Epithelial cell of prostate (primary cell): Measurements from ENCODE around the gene EMC6.

Experiments used
- DNase-seq: peaks from one replicate; pipeline ENCODE4 v3.0.0-alpha.2; 2011; ENCODE audit warnings: low read depth, low spot score
- H3K27ac ChIP-seq: fragments of 450-650 bp; 2 replicates; pipeline ENCODE4 v1.5.1; 2017; ENCODE audit warnings: mild to moderate bottlenecking

Gene EMC6

GRCh38 chr17:3668279-3669084 lies at the start of gene EMC6, which contains the start of gene TAX1BP3:
Gene EMC6, plus strand, starts transcription at chr17:3668812. Its CDS starts 335 bp downstream, at chr17:3669147.
Gene TAX1BP3, minus strand, starts transcription at chr17:3668578. Its CDS starts 52 bp downstream, at chr17:3668526.
- DNase-seq, result peak; percentile 79
- peak within 1 kb of the TSS; percentile 97 for H3K27ac ChIP-seq

GRCh38 chr17:3621146-3621720 lies 47.4 kb upstream of the EMC6 start:
- DNase-seq, result no peak
- no peak overlapping the region for H3K27ac ChIP-seq

GRCh38 chr17:3622977-3623594 lies 45.5 kb upstream of the EMC6 start:
- no peak for DNase-seq
- no peak overlapping the region for H3K27ac ChIP-seq

- H3K27ac ChIP-seq, result no peak overlapping the region
- DNase-seq, result no peak
Measured at GRCh38 chr17:3626831-3627768, 41.5 kb upstream of the EMC6 start.

- no peak for DNase-seq
- H3K27ac ChIP-seq, result no peak overlapping the region
Measured at GRCh38 chr17:3627769-3628167, 40.8 kb upstream of the EMC6 start.

- no peak overlapping the region for H3K27ac ChIP-seq
- DNase-seq, result no peak
Measured at GRCh38 chr17:3630781-3631180, 37.8 kb upstream of the EMC6 start.

- no peak overlapping the region for H3K27ac ChIP-seq
- DNase-seq, result no peak
Measured at GRCh38 chr17:3632287-3632686, 36.3 kb upstream of the EMC6 start.

GRCh38 chr17:3635474-3636153 lies 33.0 kb upstream of the EMC6 start:
- DNase-seq, result no peak
- H3K27ac ChIP-seq, result peak overlapping the region; percentile 95

GRCh38 chr17:3636154-3636907 lies 32.3 kb upstream of the EMC6 start, which contains the start of the genes CTNS and SHPK:
Gene CTNS, plus strand, starts transcription at chr17:3636760. Its CDS starts 3,447 bp downstream, at chr17:3640207.
Gene SHPK, minus strand, starts transcription at chr17:3636250. Its CDS starts 31 bp downstream, at chr17:3636219.
- H3K27ac ChIP-seq, result peak within 1 kb of the TSS; percentile 95
- DNase-seq, result peak; percentile 83

GRCh38 chr17:3636908-3637373 lies 31.7 kb upstream of the EMC6 start:
- H3K27ac ChIP-seq, result peak overlapping the region; percentile 95
- no peak for DNase-seq

- H3K27ac ChIP-seq, result no peak overlapping the region
- no peak for DNase-seq
Measured at GRCh38 chr17:3639981-3640596, 28.5 kb upstream of the EMC6 start.

- no peak for DNase-seq
- H3K27ac ChIP-seq, result no peak overlapping the region
Measured at GRCh38 chr17:3641014-3641413, 27.6 kb upstream of the EMC6 start.

- DNase-seq, result no peak
- H3K27ac ChIP-seq, result no peak overlapping the region
Measured at GRCh38 chr17:3641717-3642486, 26.7 kb upstream of the EMC6 start.

- H3K27ac ChIP-seq, result no peak overlapping the region
- no peak for DNase-seq
Measured at GRCh38 chr17:3643889-3644349, 24.7 kb upstream of the EMC6 start.

GRCh38 chr17:3645310-3645709 lies 23.3 kb upstream of the EMC6 start:
- no peak overlapping the region for H3K27ac ChIP-seq
- DNase-seq, result no peak

- DNase-seq, result no peak
- H3K27ac ChIP-seq, result no peak overlapping the region
Measured at GRCh38 chr17:3647251-3647650, 21.4 kb upstream of the EMC6 start.

- no peak overlapping the region for H3K27ac ChIP-seq
- no peak for DNase-seq
Measured at GRCh38 chr17:3647769-3648555, 20.6 kb upstream of the EMC6 start.
